Measurements from ENCODE around the gene HDDC2. TPM values are rescaled to one million over a fixed set of nuclear protein-coding genes. Genes with fewer than 3 reads are reported as not detected.
"Not testable (repeated sequence)": the region's sequence is repeated elsewhere in the genome, so short reads cannot be mapped to it uniquely, and the experiment has no call there.

Gene HDDC2
- total RNA-seq, 1 experiment from 2014 or later, result 195 TPM

GRCh38 chr6:125280370-125281035 is 21.3 kb downstream of the HDDC2 start:
- in situ Hi-C loops (cut with HindIII; ENCODE audit: low pct_unique_long_range_greater_than_20kb, low sequenced_read_pairs), result not testable (repeated sequence)

DNA sequence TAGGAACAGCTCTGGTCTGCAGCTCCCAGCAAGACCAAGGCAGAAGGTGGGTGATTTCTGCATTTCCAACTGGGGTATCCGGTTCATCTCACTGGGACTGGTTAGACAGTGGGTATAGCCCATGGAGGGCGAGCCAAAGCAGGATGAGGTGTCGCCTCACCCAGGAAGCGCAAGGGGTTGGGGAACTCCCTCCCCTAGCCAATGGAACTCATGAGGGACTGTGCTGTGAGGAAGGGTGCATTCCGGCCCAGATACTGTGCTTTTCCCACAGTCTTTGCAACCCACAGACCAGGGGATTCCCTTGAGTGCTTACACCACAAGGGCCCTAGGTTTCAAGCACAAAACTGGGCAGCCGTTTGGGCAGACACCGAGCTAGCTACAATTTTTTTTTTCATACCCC is 21.8 kb downstream of the HDDC2 start:
- in situ Hi-C loops (cut with HindIII; ENCODE audit: low pct_unique_long_range_greater_than_20kb, low sequenced_read_pairs), result no loop called here
- no peak for DNase-seq (ENCODE audit: low read depth, low spot score)

More at GRCh38 chr6:125280370-125281035, 21.3 kb downstream of the HDDC2 start:
- DNase-seq (ENCODE audit: low read depth, low spot score), result not testable (repeated sequence)

- DNase-seq (ENCODE audit: low read depth, low spot score), result no peak
- in situ Hi-C loops (cut with HindIII; ENCODE audit: low pct_unique_long_range_greater_than_20kb, low sequenced_read_pairs), result no loop called here
Observed at GRCh38 chr6:125277838-125278237, 23.9 kb downstream of the HDDC2 start.

DNA sequence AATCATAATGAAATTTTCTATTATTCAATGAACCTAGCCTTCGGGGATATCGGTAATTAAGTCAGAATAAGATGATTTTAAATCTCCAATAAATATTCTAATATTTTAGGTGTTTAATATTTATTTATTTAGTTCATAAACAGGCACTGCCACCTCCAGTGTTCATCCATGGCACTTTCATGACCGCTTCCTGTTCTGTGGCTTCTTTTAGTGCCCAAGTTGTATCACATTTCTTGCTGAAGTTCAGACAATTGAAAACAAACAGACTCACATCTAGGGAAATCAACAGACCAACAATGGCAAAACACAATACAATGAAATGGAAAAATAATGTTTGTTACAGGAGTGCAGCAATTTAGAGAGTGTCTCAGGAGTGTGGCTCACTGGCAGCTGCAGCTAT is 26.0 kb downstream of the HDDC2 start:
- no peak for DNase-seq (ENCODE audit: low read depth, low spot score)
- in situ Hi-C loops (cut with HindIII; ENCODE audit: low pct_unique_long_range_greater_than_20kb, low sequenced_read_pairs), result no loop called here

DNA sequence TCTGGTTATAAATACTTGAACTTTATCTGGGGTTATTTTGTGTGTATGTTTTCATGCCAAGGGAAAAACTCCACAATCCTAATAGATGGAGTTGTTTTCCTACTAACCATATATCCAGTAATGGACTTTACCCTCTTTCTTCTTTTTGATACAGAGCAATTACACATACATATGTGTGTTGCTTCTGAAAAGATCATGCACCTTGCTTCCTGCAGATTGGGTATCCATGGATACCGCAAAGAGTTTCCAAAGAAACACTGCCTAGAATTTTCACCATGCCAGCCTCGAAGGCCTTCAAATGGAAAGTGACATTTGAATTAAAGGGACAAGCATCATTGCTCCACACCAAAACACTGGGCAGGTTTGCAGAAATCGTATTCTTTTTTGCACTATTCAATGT is 26.8 kb downstream of the HDDC2 start:
- no peak for DNase-seq (ENCODE audit: low read depth, low spot score)
- in situ Hi-C loops (cut with HindIII; ENCODE audit: low pct_unique_long_range_greater_than_20kb, low sequenced_read_pairs), result no loop called here

- in situ Hi-C loops (cut with HindIII; ENCODE audit: low pct_unique_long_range_greater_than_20kb, low sequenced_read_pairs), result no loop called here
- DNase-seq (ENCODE audit: low read depth, low spot score), result peak; percentile 26
Observed at GRCh38 chr6:125273965-125274364, 27.8 kb downstream of the HDDC2 start.

DNA sequence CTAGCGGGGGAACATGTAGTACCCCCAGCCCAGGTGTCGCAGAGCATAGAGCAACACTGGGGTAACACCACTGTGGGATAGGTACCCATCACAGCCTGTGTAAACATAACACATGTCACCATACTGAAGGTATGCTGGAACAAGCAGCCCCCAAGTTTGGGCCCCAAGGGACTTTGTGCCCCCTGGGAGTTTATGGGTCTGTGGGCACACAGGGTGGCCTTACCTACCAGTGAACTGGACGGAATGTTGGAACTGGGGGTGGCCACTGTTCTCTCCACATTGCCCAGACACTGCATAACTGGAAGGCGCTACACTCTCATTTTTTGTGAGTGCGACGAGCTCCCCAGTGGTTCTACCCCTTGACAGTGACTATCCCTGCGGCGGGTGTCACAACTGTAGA is 28.5 kb downstream of the HDDC2 start:
- in situ Hi-C loops (cut with HindIII; ENCODE audit: low pct_unique_long_range_greater_than_20kb, low sequenced_read_pairs), result no loop called here
- no peak for DNase-seq (ENCODE audit: low read depth, low spot score)

GRCh38 chr6:125271486-125272159 is 30.1 kb downstream of the HDDC2 start:
- in situ Hi-C loops (cut with HindIII; ENCODE audit: low pct_unique_long_range_greater_than_20kb, low sequenced_read_pairs), result no loop called here
- no peak for DNase-seq (ENCODE audit: low read depth, low spot score)

GRCh38 chr6:125270380-125270779 is 31.4 kb downstream of the HDDC2 start:
- DNase-seq (ENCODE audit: low read depth, low spot score), result no peak
- in situ Hi-C loops (cut with HindIII; ENCODE audit: low pct_unique_long_range_greater_than_20kb, low sequenced_read_pairs), result no loop called here

DNA sequence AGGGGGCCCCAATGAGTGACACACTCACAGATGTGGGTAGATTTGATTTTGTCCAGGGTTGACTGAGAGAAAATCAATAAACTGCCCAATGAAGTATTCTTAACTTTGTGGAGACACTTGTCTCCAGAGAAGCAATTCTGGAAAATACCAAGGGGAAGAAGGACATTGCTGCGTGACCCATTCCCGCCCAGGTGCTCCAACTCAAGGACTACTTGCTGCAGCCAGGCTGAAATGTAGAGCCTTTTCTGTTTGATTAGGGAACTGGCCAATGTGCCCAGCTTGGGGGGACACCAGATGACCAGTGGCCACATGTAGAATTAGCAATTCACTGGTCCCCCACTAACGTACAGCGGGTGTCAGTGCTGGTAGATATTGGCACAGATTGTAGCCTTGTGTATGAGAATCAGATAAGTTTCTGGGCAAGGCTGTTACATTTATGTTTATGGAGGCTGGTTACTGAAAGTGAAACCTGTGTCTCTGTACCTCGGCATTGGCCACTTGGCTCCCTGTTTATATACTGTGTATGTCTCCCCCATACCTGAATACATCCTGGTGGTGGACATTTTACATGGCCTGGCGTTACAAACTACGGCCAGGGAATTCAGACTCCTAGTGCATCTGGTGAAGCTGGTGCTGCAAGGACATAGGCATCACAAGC is 32.3 kb downstream of the HDDC2 start:
- in situ Hi-C loops (cut with HindIII; ENCODE audit: low pct_unique_long_range_greater_than_20kb, low sequenced_read_pairs), result no loop called here
- DNase-seq (ENCODE audit: low read depth, low spot score), result no peak

GRCh38 chr6:125268765-125269164 is 33.0 kb downstream of the HDDC2 start:
- in situ Hi-C loops (cut with HindIII; ENCODE audit: low pct_unique_long_range_greater_than_20kb, low sequenced_read_pairs), result no loop called here
- no peak for DNase-seq (ENCODE audit: low read depth, low spot score)

DNA sequence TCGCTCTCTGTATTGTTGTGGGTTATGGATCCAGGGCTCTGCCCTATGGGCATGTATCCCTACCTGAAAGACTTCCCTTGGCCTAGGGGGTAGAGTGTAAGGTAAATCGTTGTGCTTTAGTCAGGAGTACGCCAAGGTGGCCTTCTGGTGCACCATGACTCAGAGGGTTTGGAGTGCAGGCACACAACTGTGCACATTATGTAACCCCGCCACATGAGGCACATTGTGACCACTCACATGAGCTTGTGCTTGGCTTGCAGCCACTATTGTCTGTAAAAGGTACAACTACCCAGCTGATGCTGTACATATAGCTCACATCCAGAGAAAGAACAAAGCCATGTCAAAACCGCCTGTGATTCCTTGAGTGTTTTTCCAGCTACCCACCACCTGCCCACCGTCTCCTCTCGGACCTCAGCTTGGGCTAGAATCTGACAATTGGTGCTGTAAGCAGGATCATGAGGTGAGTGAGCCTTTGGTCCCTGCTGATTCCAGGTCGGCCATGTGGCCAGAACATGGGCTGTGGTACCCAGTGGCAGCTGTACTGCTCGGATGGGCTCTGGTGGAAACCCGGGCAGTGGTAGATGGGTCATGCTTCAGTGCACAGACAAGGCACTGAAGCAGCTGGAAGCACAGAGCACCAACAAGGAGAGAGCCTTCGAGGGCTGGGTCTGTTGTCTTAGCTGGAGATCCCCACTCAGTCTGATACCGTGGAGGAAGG is 33.8 kb downstream of the HDDC2 start:
- peak; percentile 36 for DNase-seq (ENCODE audit: low read depth, low spot score)
- in situ Hi-C loops (cut with HindIII; ENCODE audit: low pct_unique_long_range_greater_than_20kb, low sequenced_read_pairs), result no loop called here

- no peak for DNase-seq (ENCODE audit: low read depth, low spot score)
- in situ Hi-C loops (cut with HindIII; ENCODE audit: low pct_unique_long_range_greater_than_20kb, low sequenced_read_pairs), result no loop called here
Observed at GRCh38 chr6:125264476-125264875, 37.3 kb downstream of the HDDC2 start.

GRCh38 chr6:125262016-125263013 is 39.5 kb downstream of the HDDC2 start:
- in situ Hi-C loops (cut with HindIII; ENCODE audit: low pct_unique_long_range_greater_than_20kb, low sequenced_read_pairs), result no loop called here
- no peak for DNase-seq (ENCODE audit: low read depth, low spot score)

DNA sequence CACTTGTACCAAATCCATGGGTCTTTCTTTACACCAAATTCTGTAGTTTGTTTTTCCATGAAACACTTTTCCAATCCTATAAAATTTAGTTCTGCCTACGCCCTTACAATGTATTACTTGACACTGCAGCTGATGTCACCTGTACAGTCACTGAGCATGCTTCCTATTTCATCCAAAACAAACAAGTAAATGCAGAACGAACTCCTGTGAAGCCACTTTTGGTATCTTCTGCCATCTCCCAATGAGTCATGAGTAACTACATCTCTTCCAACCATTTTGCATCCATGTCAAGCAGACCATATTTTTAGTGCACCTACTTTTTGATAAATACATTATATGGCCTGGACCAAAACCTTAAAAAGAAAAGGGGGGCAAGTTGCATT is 42.4 kb downstream of the HDDC2 start:
- DNase-seq (ENCODE audit: low read depth, low spot score), result no peak
- in situ Hi-C loops (cut with HindIII; ENCODE audit: low pct_unique_long_range_greater_than_20kb, low sequenced_read_pairs), result no loop called here

GRCh38 chr6:125258651-125259353 is 43.0 kb downstream of the HDDC2 start:
- in situ Hi-C loops (cut with HindIII; ENCODE audit: low pct_unique_long_range_greater_than_20kb, low sequenced_read_pairs), result no loop called here
- no peak for DNase-seq (ENCODE audit: low read depth, low spot score)

DNA sequence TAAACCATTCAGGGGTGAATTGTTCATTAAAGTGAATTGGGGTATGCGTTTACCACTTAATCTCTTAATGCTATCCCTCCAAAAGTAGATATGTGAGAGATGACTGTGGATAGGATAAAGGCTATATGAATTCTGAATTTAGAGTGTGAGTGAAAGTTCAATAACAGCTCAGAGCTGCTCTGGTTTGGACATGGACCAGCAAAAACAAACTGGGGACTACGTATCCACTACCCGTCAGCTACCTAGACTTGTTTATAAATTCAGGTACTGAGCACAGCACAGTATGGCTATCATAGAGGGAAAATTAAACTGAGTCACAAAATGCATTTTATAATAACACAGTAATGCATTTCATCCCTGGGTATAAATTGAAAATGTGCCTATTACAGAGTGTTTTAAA is 44.4 kb downstream of the HDDC2 start:
- in situ Hi-C loops (cut with HindIII; ENCODE audit: low pct_unique_long_range_greater_than_20kb, low sequenced_read_pairs), result no loop called here
- DNase-seq (ENCODE audit: low read depth, low spot score), result no peak
